GM23338 (cell line): ENCODE data around the gene IL5RA. TPM values are rescaled to one million over a fixed set of nuclear protein-coding genes. Genes with fewer than 3 reads are reported as not detected.

Experiments used
- ATAC-seq: fragments of 200-7000 bp; cut with Tn5 transposase; 3 replicates; pipeline ENCODE4 v1.9.1; 2020
- DNase-seq: peaks from one replicate; pipeline ENCODE4 v3.0.0-alpha.2; 2015; ENCODE audit warnings: low spot score
- H2AFZ ChIP-seq: fragments of 200-600 bp; sonication (generic); 2 replicates; pipeline ENCODE4 v1.8.0; 2016; ENCODE audit warnings: antibody characterized with exemption, mild to moderate bottlenecking, moderate library complexity
- H3F3A ChIP-seq: fragments of 200-600 bp; sonication (generic); replicated peaks from 2 replicates; pipeline ENCODE4 v1.8.0; 2017; ENCODE audit warnings: antibody characterized with exemption, mixed run types, low read depth
- H3K27ac ChIP-seq: fragments of 200-600 bp; sonication (generic); 2 replicates; pipeline ENCODE4 v1.6.1; 2016; ENCODE audit warnings: low read depth
- H3K27me3 ChIP-seq: fragments of 200-600 bp; sonication (generic); 2 replicates; pipeline ENCODE4 v1.8.0; 2016; ENCODE audit warnings: mild to moderate bottlenecking, mixed run types, moderate library complexity; ENCODE audit not compliant: insufficient read depth
- H3K36me3 ChIP-seq: fragments of 200-600 bp; sonication (generic); 2 replicates; pipeline ENCODE4 v1.8.0; 2016; ENCODE audit warnings: mild to moderate bottlenecking; ENCODE audit not compliant: insufficient read depth
- H3K4me1 ChIP-seq: fragments of 200-600 bp; sonication (generic); 2 replicates; pipeline ENCODE4 v1.8.0; 2016; ENCODE audit warnings: mild to moderate bottlenecking, moderate library complexity; ENCODE audit not compliant: insufficient read depth
- H3K4me2 ChIP-seq: fragments of 200-600 bp; sonication (generic); 2 replicates; pipeline ENCODE4 v1.7.1; 2017; ENCODE audit warnings: mixed run types
- H3K4me3 ChIP-seq: fragments of 200-600 bp; sonication (generic); 2 replicates; pipeline ENCODE4 v1.6.1; 2016; ENCODE audit warnings: mixed run types
- H3K79me2 ChIP-seq: fragments of 200-600 bp; sonication (generic); replicated peaks from 2 replicates; pipeline ENCODE4 v1.8.0; 2017; ENCODE audit warnings: mild to moderate bottlenecking; ENCODE audit not compliant: insufficient read depth
- H3K9me2 ChIP-seq: fragments of 200-600 bp; sonication (generic); 2 replicates; pipeline ENCODE4 v1.8.0; 2017; ENCODE audit not compliant: insufficient read depth
- H4K20me1 ChIP-seq: fragments of 200-600 bp; sonication (generic); replicated peaks from 2 replicates; pipeline ENCODE4 v1.8.0; 2017; ENCODE audit warnings: mild to moderate bottlenecking; ENCODE audit not compliant: insufficient read depth
- H3K27ac Mint-ChIP-seq: 2 replicates; pipeline ENCODE4 v1.8.0; 2020; ENCODE audit warnings: inconsistent platforms, mild to moderate bottlenecking, moderate library complexity, mixed read lengths
- H3K27me3 Mint-ChIP-seq: 3 replicates; pipeline ENCODE4 v1.8.0; 2022; ENCODE audit warnings: low read depth, mild to moderate bottlenecking, moderate library complexity, mixed read lengths, inconsistent platforms; ENCODE audit not compliant: insufficient read depth, poor library complexity
- H3K36me3 Mint-ChIP-seq: 3 replicates; pipeline ENCODE4 v1.8.0; 2021; ENCODE audit warnings: low read depth, mild to moderate bottlenecking, inconsistent platforms, moderate library complexity, mixed read lengths
- H3K4me1 Mint-ChIP-seq: 3 replicates; pipeline ENCODE4 v1.8.0; 2020; ENCODE audit warnings: mild to moderate bottlenecking, inconsistent platforms, mixed read lengths
- H3K4me3 Mint-ChIP-seq: 3 replicates; pipeline ENCODE4 v1.8.0; 2021; ENCODE audit warnings: moderate library complexity, mild to moderate bottlenecking, inconsistent platforms, mixed read lengths
- H3K9me3 Mint-ChIP-seq: 3 replicates; pipeline ENCODE4 v1.8.0; 2020; ENCODE audit warnings: moderate library complexity, mild to moderate bottlenecking, inconsistent platforms, mixed read lengths
- CREB1 ChIP-seq: fragments of 250-450 bp; sonication (Bioruptor Pico); IDR thresholded peaks from 2 replicates; pipeline ENCODE4 v1.5.0; 2020; ENCODE audit warnings: low read depth, mild to moderate bottlenecking, moderate library complexity
- CTCF ChIP-seq, 2 experiments: fragments of 200-600 bp in 1 of 2; sonication (generic) in 1 of 2; conservative IDR thresholded peaks; 2 replicates each; pipeline versions ENCODE4 v1.5.1 to v1.6.1; 2016 to 2017; ENCODE audit warnings: antibody characterized with exemption in 2 of 2, low read depth in 2 of 2, mild to moderate bottlenecking in 2 of 2, moderate library complexity in 1 of 2
- EZH2phosphoT487 ChIP-seq: fragments of 200-600 bp; sonication (generic); IDR thresholded peaks from one replicate; pipeline ENCODE4 v1.8.1; 2018; ENCODE audit warnings: antibody characterized with exemption; ENCODE audit not compliant: unreplicated experiment
- JUNB ChIP-seq: IDR thresholded peaks from one replicate; pipeline ENCODE4 v1.6.1; 2016; ENCODE audit warnings: antibody characterized with exemption; ENCODE audit not compliant: unreplicated experiment
- NANOG ChIP-seq: IDR thresholded peaks from 2 replicates; pipeline ENCODE4 v1.6.1; 2016; ENCODE audit warnings: antibody characterized with exemption, borderline replicate concordance
- POLR2AphosphoS5 ChIP-seq: IDR thresholded peaks from 2 replicates; pipeline ENCODE4 v1.6.1; 2016; ENCODE audit warnings: antibody characterized with exemption, low read depth
- ZNF114 ChIP-seq: fragments of 250-450 bp; sonication (Bioruptor Pico); IDR thresholded peaks from 2 replicates; pipeline ENCODE4 v1.5.0; 2020; ENCODE audit warnings: mild to moderate bottlenecking, moderate library complexity
- ZNF331 ChIP-seq: fragments of 250-450 bp; sonication (Bioruptor Pico); IDR thresholded peaks from 2 replicates; pipeline ENCODE4 v1.5.0; 2020; ENCODE audit warnings: low read depth, mild to moderate bottlenecking, moderate library complexity
- polyA plus RNA-seq: library from polyadenylated mRNA; unstranded; fragments of >200 nt; fragmentation: Nextera tagmentation; extraction: Ambion mirVana; gene quantifications from 2 replicates; pipeline ENCODE4 v1.2.1, GENCODE V29; 2016
- total RNA-seq: library from RNA; depleted of rRNA; stranded (reverse); fragments of >200 nt; shearing (Covaris generic); gene quantifications from 2 replicates; pipeline ENCODE4 v1.2.3, GENCODE V29; 2014
- TF ChIP-seq, protein P1 (sequence below): fragments of 250-450 bp; sonication (Bioruptor Pico); IDR thresholded peaks from 2 replicates; pipeline ENCODE4 v1.5.0; 2020; ENCODE audit warnings: mild to moderate bottlenecking, moderate library complexity
- TF ChIP-seq, protein P2 (sequence below): IDR thresholded peaks from 2 replicates; pipeline ENCODE4 v1.6.1; 2016; ENCODE audit warnings: antibody characterized with exemption

Gene IL5RA
- total and polyA plus RNA-seq, 2 experiments from 2014 or later: 0.31 TPM; not detected in 1

GRCh38 chr3:3031326-3031725 is 78.8 kb downstream of the IL5RA start:
- Mint-ChIP-seq H3K4me1 (no peaks in the 10 kb centered on the region), H3K36me3 (peaks cover 39% of the 10 kb centered on the region; the same call in 2 of the 3 replicates), H3K27me3 (no peaks in the 10 kb centered on the region), H3K9me3 (peaks cover 96% of the 10 kb centered on the region), H3K4me3 (no peak overlapping the region), H3K27ac (no peak overlapping the region)
- no peak for ATAC-seq
- Histone ChIP-seq H3K36me3 (no peaks in the 10 kb centered on the region), H3K4me3 (no peak overlapping the region), H3K9me2 (no peaks in the 10 kb centered on the region), H3F3A (no peaks in the 10 kb centered on the region), H4K20me1 (no peaks in the 10 kb centered on the region), H3K27ac (no peak overlapping the region), H3K27me3 (no peaks in the 10 kb centered on the region), H3K4me1 (peaks cover 10% of the 10 kb centered on the region; the same call in 1 of the 2 replicates), H3K4me2 (no peak overlapping the region), H2AFZ (no peak overlapping the region; the same call in 1 of the 2 replicates), H3K79me2 (no peaks in the 10 kb centered on the region)
- peak; percentile 5 for DNase-seq
- TF ChIP-seq JUNB (no peak), POLR2AphosphoS5 (no peak), CREB1 (CRISPR knock-in tag) (no peak), NANOG (no peak), ZNF114 (no peak), ZNF331 (CRISPR knock-in tag) (no peak), EZH2phosphoT487 (no peak), CTCF (conservative IDR thresholded peaks at IDR 0.05; ENCODE audit: low read depth in 2 of 2) (no peak)
- TF ChIP-seq, protein P1, sequence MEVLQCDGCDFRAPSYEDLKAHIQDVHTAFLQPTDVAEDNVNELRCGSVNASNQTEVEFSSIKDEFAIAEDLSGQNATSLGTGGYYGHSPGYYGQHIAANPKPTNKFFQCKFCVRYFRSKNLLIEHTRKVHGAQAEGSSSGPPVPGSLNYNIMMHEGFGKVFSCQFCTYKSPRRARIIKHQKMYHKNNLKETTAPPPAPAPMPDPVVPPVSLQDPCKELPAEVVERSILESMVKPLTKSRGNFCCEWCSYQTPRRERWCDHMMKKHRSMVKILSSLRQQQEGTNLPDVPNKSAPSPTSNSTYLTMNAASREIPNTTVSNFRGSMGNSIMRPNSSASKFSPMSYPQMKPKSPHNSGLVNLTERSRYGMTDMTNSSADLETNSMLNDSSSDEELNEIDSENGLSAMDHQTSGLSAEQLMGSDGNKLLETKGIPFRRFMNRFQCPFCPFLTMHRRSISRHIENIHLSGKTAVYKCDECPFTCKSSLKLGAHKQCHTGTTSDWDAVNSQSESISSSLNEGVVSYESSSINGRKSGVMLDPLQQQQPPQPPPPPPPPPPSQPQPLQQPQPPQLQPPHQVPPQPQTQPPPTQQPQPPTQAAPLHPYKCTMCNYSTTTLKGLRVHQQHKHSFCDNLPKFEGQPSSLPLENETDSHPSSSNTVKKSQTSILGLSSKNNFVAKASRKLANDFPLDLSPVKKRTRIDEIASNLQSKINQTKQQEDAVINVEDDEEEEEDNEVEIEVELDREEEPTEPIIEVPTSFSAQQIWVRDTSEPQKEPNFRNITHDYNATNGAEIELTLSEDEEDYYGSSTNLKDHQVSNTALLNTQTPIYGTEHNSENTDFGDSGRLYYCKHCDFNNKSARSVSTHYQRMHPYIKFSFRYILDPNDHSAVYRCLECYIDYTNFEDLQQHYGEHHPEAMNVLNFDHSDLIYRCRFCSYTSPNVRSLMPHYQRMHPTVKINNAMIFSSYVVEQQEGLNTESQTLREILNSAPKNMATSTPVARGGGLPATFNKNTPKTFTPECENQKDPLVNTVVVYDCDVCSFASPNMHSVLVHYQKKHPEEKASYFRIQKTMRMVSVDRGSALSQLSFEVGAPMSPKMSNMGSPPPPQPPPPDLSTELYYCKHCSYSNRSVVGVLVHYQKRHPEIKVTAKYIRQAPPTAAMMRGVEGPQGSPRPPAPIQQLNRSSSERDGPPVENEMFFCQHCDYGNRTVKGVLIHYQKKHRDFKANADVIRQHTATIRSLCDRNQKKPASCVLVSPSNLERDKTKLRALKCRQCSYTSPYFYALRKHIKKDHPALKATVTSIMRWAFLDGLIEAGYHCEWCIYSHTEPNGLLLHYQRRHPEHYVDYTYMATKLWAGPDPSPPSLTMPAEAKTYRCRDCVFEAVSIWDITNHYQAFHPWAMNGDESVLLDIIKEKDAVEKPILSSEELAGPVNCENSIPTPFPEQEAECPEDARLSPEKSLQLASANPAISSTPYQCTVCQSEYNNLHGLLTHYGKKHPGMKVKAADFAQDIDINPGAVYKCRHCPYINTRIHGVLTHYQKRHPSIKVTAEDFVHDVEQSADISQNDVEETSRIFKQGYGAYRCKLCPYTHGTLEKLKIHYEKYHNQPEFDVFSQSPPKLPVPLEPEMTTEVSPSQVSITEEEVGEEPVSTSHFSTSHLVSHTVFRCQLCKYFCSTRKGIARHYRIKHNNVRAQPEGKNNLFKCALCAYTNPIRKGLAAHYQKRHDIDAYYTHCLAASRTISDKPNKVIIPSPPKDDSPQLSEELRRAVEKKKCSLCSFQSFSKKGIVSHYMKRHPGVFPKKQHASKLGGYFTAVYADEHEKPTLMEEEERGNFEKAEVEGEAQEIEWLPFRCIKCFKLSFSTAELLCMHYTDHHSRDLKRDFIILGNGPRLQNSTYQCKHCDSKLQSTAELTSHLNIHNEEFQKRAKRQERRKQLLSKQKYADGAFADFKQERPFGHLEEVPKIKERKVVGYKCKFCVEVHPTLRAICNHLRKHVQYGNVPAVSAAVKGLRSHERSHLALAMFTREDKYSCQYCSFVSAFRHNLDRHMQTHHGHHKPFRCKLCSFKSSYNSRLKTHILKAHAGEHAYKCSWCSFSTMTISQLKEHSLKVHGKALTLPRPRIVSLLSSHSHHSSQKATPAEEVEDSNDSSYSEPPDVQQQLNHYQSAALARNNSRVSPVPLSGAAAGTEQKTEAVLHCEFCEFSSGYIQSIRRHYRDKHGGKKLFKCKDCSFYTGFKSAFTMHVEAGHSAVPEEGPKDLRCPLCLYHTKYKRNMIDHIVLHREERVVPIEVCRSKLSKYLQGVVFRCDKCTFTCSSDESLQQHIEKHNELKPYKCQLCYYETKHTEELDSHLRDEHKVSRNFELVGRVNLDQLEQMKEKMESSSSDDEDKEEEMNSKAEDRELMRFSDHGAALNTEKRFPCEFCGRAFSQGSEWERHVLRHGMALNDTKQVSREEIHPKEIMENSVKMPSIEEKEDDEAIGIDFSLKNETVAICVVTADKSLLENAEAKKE (CRISPR knock-in tag): no peak
- TF ChIP-seq, protein P2, sequence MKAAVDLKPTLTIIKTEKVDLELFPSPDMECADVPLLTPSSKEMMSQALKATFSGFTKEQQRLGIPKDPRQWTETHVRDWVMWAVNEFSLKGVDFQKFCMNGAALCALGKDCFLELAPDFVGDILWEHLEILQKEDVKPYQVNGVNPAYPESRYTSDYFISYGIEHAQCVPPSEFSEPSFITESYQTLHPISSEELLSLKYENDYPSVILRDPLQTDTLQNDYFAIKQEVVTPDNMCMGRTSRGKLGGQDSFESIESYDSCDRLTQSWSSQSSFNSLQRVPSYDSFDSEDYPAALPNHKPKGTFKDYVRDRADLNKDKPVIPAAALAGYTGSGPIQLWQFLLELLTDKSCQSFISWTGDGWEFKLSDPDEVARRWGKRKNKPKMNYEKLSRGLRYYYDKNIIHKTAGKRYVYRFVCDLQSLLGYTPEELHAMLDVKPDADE: no peak
